ENCODE measurements around the gene MAP3K7. TPM values are rescaled to one million over a fixed set of nuclear protein-coding genes. Genes with fewer than 3 reads are reported as not detected.
A peak's percentile ranks its signal among the peaks of the same experiment; 100 is the strongest.

Gene MAP3K7
- total and polyA plus RNA-seq, 5 donors from 2014 or later, result 21.1 to 27.9 (median 24.6) TPM

- Histone ChIP-seq H3K4me3 (ENCODE audit: low read depth, low read length) (no peak overlapping the region), H3K36me3 (ENCODE audit: control insufficient read depth, insufficient read depth, low read length) (peaks cover 35% of the 10 kb centered on the region), H3K27ac (ENCODE audit: insufficient read depth, low read length, poor library complexity, severe bottlenecking) (no peak overlapping the region), H3K4me1 (ENCODE audit: control insufficient read depth, insufficient read depth, low read length, poor library complexity, severe bottlenecking) (no peaks in the 10 kb centered on the region), H3K27me3 (ENCODE audit: control insufficient read depth, insufficient read depth, low read length) (no peaks in the 10 kb centered on the region), H3K9me3 (ENCODE audit: control insufficient read depth in 2 of 2, low read length in 2 of 2) (no peaks in the 10 kb centered on the region)
- Mint-ChIP-seq H3K4me3 (no peak overlapping the region), H3K27ac (no peak overlapping the region), H3K36me3 (peaks cover 41% of the 10 kb centered on the region), H3K27me3 (no peaks in the 10 kb centered on the region), H3K9me3 (peaks cover 0 to 1% (median 0%) of the 10 kb centered on the region in 7 donors), H3K4me1 (peaks cover 0 to 7% (median 1%) of the 10 kb centered on the region in 4 donors)
- no peak for DNase-seq
- ATAC-seq (ENCODE audit: low read depth in 2 of 2), result no peak
Measured at GRCh38 chr6:90537027-90537426, 49.8 kb downstream of the MAP3K7 start.

GRCh38 chr6:90536520-90536919, 50.4 kb downstream of the MAP3K7 start:
- H3K27ac ChIP-seq (ENCODE audit: insufficient read depth, low read length, poor library complexity, severe bottlenecking), result no peak overlapping the region
- H3K27me3 ChIP-seq (ENCODE audit: control insufficient read depth, insufficient read depth, low read length), result no peaks in the 10 kb centered on the region
- Mint-ChIP-seq H3K4me3 (no peak overlapping the region), H3K27ac (no peak overlapping the region), H3K36me3 (peaks cover 38% of the 10 kb centered on the region), H3K27me3 (no peaks in the 10 kb centered on the region), H3K9me3 (peaks cover 0 to 1% (median 0%) of the 10 kb centered on the region in 7 donors), H3K4me1 (peaks cover 0 to 7% (median 1%) of the 10 kb centered on the region in 4 donors)
- peaks cover 33% of the 10 kb centered on the region for H3K36me3 ChIP-seq (ENCODE audit: control insufficient read depth, insufficient read depth, low read length)
- no peaks in the 10 kb centered on the region for H3K4me1 ChIP-seq (ENCODE audit: control insufficient read depth, insufficient read depth, low read length, poor library complexity, severe bottlenecking)
- H3K4me3 ChIP-seq (ENCODE audit: low read depth, low read length), result no peak overlapping the region
- H3K9me3 ChIP-seq (ENCODE audit: control insufficient read depth in 2 of 2, low read length in 2 of 2), result no peaks in the 10 kb centered on the region
- DNase-seq (no peak), ATAC-seq (ENCODE audit: low read depth in 2 of 2) (no peak)

GRCh38 chr6:90534337-90535025, 52.4 kb downstream of the MAP3K7 start:
- Histone ChIP-seq H3K27ac (ENCODE audit: insufficient read depth, low read length, poor library complexity, severe bottlenecking) (no peak overlapping the region), H3K27me3 (ENCODE audit: control insufficient read depth, insufficient read depth, low read length) (no peaks in the 10 kb centered on the region), H3K4me1 (ENCODE audit: control insufficient read depth, insufficient read depth, low read length, poor library complexity, severe bottlenecking) (no peaks in the 10 kb centered on the region), H3K4me3 (ENCODE audit: low read depth, low read length) (no peak overlapping the region), H3K9me3 (ENCODE audit: control insufficient read depth in 2 of 2, low read length in 2 of 2) (no peaks in the 10 kb centered on the region), H3K36me3 (ENCODE audit: control insufficient read depth, insufficient read depth, low read length) (peaks cover 36% of the 10 kb centered on the region)
- DNase-seq, result no peak
- peaks cover 36% of the 10 kb centered on the region for H3K36me3 Mint-ChIP-seq
- H3K4me1 Mint-ChIP-seq, result peaks cover 0 to 4% (median 1%) of the 10 kb centered on the region in 4 donors
- no peak overlapping the region for H3K27ac Mint-ChIP-seq
- H3K9me3 Mint-ChIP-seq, result peaks cover 0 to 1% (median 0%) of the 10 kb centered on the region in 7 donors
- H3K27me3 Mint-ChIP-seq, result no peaks in the 10 kb centered on the region
- ATAC-seq (ENCODE audit: low read depth in 2 of 2), result no peak
- H3K4me3 Mint-ChIP-seq, result no peak overlapping the region

GRCh38 chr6:90533615-90534336, 53.1 kb downstream of the MAP3K7 start:
- DNase-seq, result peak in 1 of 3 donors; percentile 83
- H3K27ac Mint-ChIP-seq, result no peak overlapping the region
- no peak for ATAC-seq (ENCODE audit: low read depth in 2 of 2)
- Histone ChIP-seq H3K4me3 (ENCODE audit: low read depth, low read length) (no peak overlapping the region), H3K4me1 (ENCODE audit: control insufficient read depth, insufficient read depth, low read length, poor library complexity, severe bottlenecking) (no peaks in the 10 kb centered on the region), H3K27me3 (ENCODE audit: control insufficient read depth, insufficient read depth, low read length) (no peaks in the 10 kb centered on the region), H3K9me3 (ENCODE audit: control insufficient read depth in 2 of 2, low read length in 2 of 2) (no peaks in the 10 kb centered on the region), H3K27ac (ENCODE audit: insufficient read depth, low read length, poor library complexity, severe bottlenecking) (no peak overlapping the region), H3K36me3 (ENCODE audit: control insufficient read depth, insufficient read depth, low read length) (peaks cover 36% of the 10 kb centered on the region)
- peaks cover 40% of the 10 kb centered on the region for H3K36me3 Mint-ChIP-seq
- H3K4me1 Mint-ChIP-seq, result peaks cover 0 to 6% (median 0%) of the 10 kb centered on the region in 4 donors
- H3K9me3 Mint-ChIP-seq, result peaks cover 0 to 1% (median 0%) of the 10 kb centered on the region in 7 donors
- no peaks in the 10 kb centered on the region for H3K27me3 Mint-ChIP-seq
- H3K4me3 Mint-ChIP-seq, result no peak overlapping the region

GRCh38 chr6:90530882-90531281, 56.0 kb downstream of the MAP3K7 start:
- Mint-ChIP-seq H3K27me3 (no peaks in the 10 kb centered on the region), H3K4me1 (peaks cover 0 to 4% (median 0%) of the 10 kb centered on the region in 4 donors), H3K9me3 (peaks cover 0 to 1% (median 0%) of the 10 kb centered on the region in 7 donors), H3K27ac (peak overlapping the region in 1 of 3 donors; percentile 69), H3K4me3 (no peak overlapping the region), H3K36me3 (peaks cover 28% of the 10 kb centered on the region)
- ATAC-seq (ENCODE audit: low read depth in 2 of 2) (no peak), DNase-seq (no peak)
- Histone ChIP-seq H3K27me3 (ENCODE audit: control insufficient read depth, insufficient read depth, low read length) (no peaks in the 10 kb centered on the region), H3K36me3 (ENCODE audit: control insufficient read depth, insufficient read depth, low read length) (peaks cover 35% of the 10 kb centered on the region), H3K4me3 (ENCODE audit: low read depth, low read length) (no peak overlapping the region), H3K9me3 (ENCODE audit: control insufficient read depth in 2 of 2, low read length in 2 of 2) (no peaks in the 10 kb centered on the region), H3K4me1 (ENCODE audit: control insufficient read depth, insufficient read depth, low read length, poor library complexity, severe bottlenecking) (no peaks in the 10 kb centered on the region), H3K27ac (ENCODE audit: insufficient read depth, low read length, poor library complexity, severe bottlenecking) (no peak overlapping the region)

- Mint-ChIP-seq H3K4me1 (peaks cover 0 to 7% (median 3%) of the 10 kb centered on the region in 4 donors), H3K4me3 (no peak overlapping the region), H3K27ac (no peak overlapping the region), H3K27me3 (no peaks in the 10 kb centered on the region), H3K36me3 (peaks cover 30% of the 10 kb centered on the region), H3K9me3 (no peaks in the 10 kb centered on the region)
- H3K27me3 ChIP-seq (ENCODE audit: control insufficient read depth, insufficient read depth, low read length), result no peaks in the 10 kb centered on the region
- H3K4me1 ChIP-seq (ENCODE audit: control insufficient read depth, insufficient read depth, low read length, poor library complexity, severe bottlenecking), result no peaks in the 10 kb centered on the region
- ATAC-seq (ENCODE audit: low read depth in 2 of 2) (no peak), DNase-seq (no peak)
- H3K9me3 ChIP-seq (ENCODE audit: control insufficient read depth in 2 of 2, low read length in 2 of 2), result no peaks in the 10 kb centered on the region
- H3K36me3 ChIP-seq (ENCODE audit: control insufficient read depth, insufficient read depth, low read length), result peaks cover 37% of the 10 kb centered on the region
- H3K27ac ChIP-seq (ENCODE audit: insufficient read depth, low read length, poor library complexity, severe bottlenecking), result no peak overlapping the region
- H3K4me3 ChIP-seq (ENCODE audit: low read depth, low read length), result no peak overlapping the region
Measured at GRCh38 chr6:90525421-90525820, 61.5 kb downstream of the MAP3K7 start.

GRCh38 chr6:90523779-90524310, 63.0 kb downstream of the MAP3K7 start:
- Mint-ChIP-seq H3K27me3 (no peaks in the 10 kb centered on the region), H3K4me1 (peaks cover 0 to 7% (median 2%) of the 10 kb centered on the region in 4 donors), H3K27ac (no peak overlapping the region), H3K9me3 (no peaks in the 10 kb centered on the region), H3K36me3 (peaks cover 26% of the 10 kb centered on the region), H3K4me3 (no peak overlapping the region)
- Histone ChIP-seq H3K36me3 (ENCODE audit: control insufficient read depth, insufficient read depth, low read length) (peaks cover 48% of the 10 kb centered on the region), H3K4me3 (ENCODE audit: low read depth, low read length) (no peak overlapping the region), H3K27ac (ENCODE audit: insufficient read depth, low read length, poor library complexity, severe bottlenecking) (no peak overlapping the region), H3K9me3 (ENCODE audit: control insufficient read depth in 2 of 2, low read length in 2 of 2) (no peaks in the 10 kb centered on the region), H3K27me3 (ENCODE audit: control insufficient read depth, insufficient read depth, low read length) (no peaks in the 10 kb centered on the region), H3K4me1 (ENCODE audit: control insufficient read depth, insufficient read depth, low read length, poor library complexity, severe bottlenecking) (no peaks in the 10 kb centered on the region)
- ATAC-seq (ENCODE audit: low read depth in 2 of 2) (no peak), DNase-seq (no peak)

Measured in CD4-positive, CD25-positive, alpha-beta regulatory T cell (primary cell).